ENCODE results near the gene GRAP. TPM values are rescaled to one million over a fixed set of nuclear protein-coding genes. Genes with fewer than 3 reads are reported as not detected.

GRAP gene
- total and polyA plus RNA-seq, 10 of the 15 experiments (the other 5 are each of a cell fraction or from before 2014, with no cell fraction given) = 0.58 to 78.3 (median 36.6) TPM

DNA sequence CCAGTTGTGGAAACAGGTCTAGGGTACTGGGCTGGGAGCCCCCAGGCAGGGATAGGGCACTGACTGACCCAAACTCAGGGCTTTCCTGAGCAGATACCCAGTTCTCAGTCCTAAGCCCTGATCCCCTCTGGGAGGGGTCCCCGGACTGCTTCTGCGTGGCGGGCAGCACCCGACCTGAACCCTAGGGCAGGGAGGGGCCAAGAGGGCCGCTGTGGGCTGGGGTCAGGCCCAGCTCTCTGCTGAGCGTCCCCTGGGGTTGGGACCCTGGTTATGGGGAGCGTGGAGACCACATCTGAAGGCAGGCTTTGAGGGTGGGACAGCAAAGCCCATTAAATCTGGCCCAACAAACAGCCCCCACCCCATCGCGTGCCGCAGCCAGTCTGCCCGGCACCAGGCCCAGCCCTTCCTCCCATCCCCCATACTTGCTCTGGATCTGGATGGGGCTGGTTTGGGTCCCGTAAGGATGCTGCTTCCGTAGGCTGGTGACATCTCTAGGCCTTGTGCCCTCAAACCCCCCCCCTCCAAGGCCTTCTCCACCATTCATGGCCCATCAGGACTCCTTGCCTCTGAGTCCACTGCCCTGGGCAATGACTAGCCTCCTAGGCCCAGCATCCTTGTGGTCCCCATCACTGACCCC, 41.5 kb downstream of the GRAP start (continued):
- TF ChIP-seq MLLT1 (IDR thresholded peaks at IDR 0.05) (no peak), TAF1 (IDR thresholded peaks at IDR 0.05; ENCODE audit: borderline replicate concordance, low read depth, low read length) (no peak), RBBP5 (conservative IDR thresholded peaks at IDR 0.05) (no peak)

GRCh38 chr17:19004421-19005136, 42.2 kb downstream of the GRAP start, which contains the start of gene FAM83G:
Gene FAM83G (minus strand): TSS chr17:19004764. CDS start chr17:19004041, 723 bp downstream.
- WGBS (ENCODE audit: insufficient coverage, insufficient replicate concordance, low lambda C conversion rate, missing lambda C conversion rate) = 7% methylated on average over 40 of the region's 67 CpGs
- intact Hi-C loops (cut with micrococcal nuclease; ENCODE audit: unreplicated experiment) = no loop called here
- peak; percentile 27; the same call in 1 of the 2 replicates for TF ChIP-seq ZBTB40 (IDR thresholded peaks at IDR 0.05; ENCODE audit: borderline replicate concordance)
- no peak for TF ChIP-seq NFIC (IDR thresholded peaks at IDR 0.05; ENCODE audit: low read depth, low read length)
- TF ChIP-seq, protein P1, sequence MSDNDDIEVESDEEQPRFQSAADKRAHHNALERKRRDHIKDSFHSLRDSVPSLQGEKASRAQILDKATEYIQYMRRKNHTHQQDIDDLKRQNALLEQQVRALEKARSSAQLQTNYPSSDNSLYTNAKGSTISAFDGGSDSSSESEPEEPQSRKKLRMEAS (IDR thresholded peaks at IDR 0.05; ENCODE audit: low read depth, low read length) = peak; percentile 76
- no peak; the same call in 1 of the 2 replicates for TF ChIP-seq RUNX3 (IDR thresholded peaks at IDR 0.05; ENCODE audit: low read length)
- no peak for TF ChIP-seq RFX5 (IDR thresholded peaks at IDR 0.05; ENCODE audit: low read depth, low read length)
- peak; percentile 75 for TF ChIP-seq RAD51 (IDR thresholded peaks at IDR 0.05)
- 0 out of 2 replicates have a peak, but pooled peaks have one; percentile 31 for TF ChIP-seq POLR2AphosphoS5 (IDR thresholded peaks at IDR 0.05; ENCODE audit: low read length)
- peak; percentile 93 for TF ChIP-seq USF1 (IDR thresholded peaks at IDR 0.05; ENCODE audit: borderline replicate concordance, extremely low read length, insufficient read depth, low read depth, low read length)
- peak; percentile 96 to 99 for TF ChIP-seq BHLHE40 (IDR thresholded peaks at IDR 0.05; ENCODE audit: borderline replicate concordance in 1 of 2, low read depth in 2 of 2, low read length in 1 of 2)
- peak; percentile 77 for TF ChIP-seq IKZF1 (conservative IDR thresholded peaks at IDR 0.05)
- peak; percentile 68 for TF ChIP-seq DPF2 (IDR thresholded peaks at IDR 0.05)

More at GRCh38 chr17:19004421-19005136, 42.2 kb downstream of the GRAP start, which contains the start of gene FAM83G:
- Histone ChIP-seq H3K36me3 (ENCODE audit: control insufficient read depth in 2 of 2, insufficient read depth in 2 of 2, low read length in 1 of 2) (peaks cover 0 to 3% of the 10 kb centered on the region in 2 experiments; a peak in 3 of 4 replicates), H3K9ac (ENCODE audit: control insufficient read depth, insufficient read depth, low read length) (peak within 1 kb of the TSS; percentile 86), H3K4me3 (peak within 1 kb of the TSS; percentile 88), H3K4me2 (ENCODE audit: control insufficient read depth, insufficient read depth) (peak within 1 kb of the TSS; percentile 98), H2AFZ (ENCODE audit: control insufficient read depth, low read depth, low read length) (peak within 1 kb of the TSS; percentile 86), H3K9me3 (replicated peaks; ENCODE audit: control insufficient read depth, insufficient read depth, low read length) (no peaks in the 10 kb centered on the region), H3K79me2 (ENCODE audit: control insufficient read depth, insufficient read depth, low read length) (peaks cover 12% of the 10 kb centered on the region), H3K27me3 (replicated peaks in 1 of 2; ENCODE audit: control insufficient read depth in 2 of 2, insufficient read depth in 2 of 2, low read length in 1 of 2) (no peaks in the 10 kb centered on the region), H3K4me1 (ENCODE audit: control insufficient read depth, insufficient read depth, low read length) (peaks cover 25% of the 10 kb centered on the region), H3K27ac (ENCODE audit: control insufficient read depth, insufficient read depth) (peak within 1 kb of the TSS; percentile 49), H4K20me1 (ENCODE audit: control insufficient read depth, insufficient read depth) (no peaks in the 10 kb centered on the region)
- SMC1A ChIA-PET (ENCODE audit: uncharacterized antibody, unreplicated experiment) = interaction anchor here (0.9 kb wide), 1 partner anchor 146 kb away, joined by 3 read pairs; no protein-coding TSS in a partner anchor
- RAD21 ChIA-PET (ENCODE audit: unreplicated experiment) = interaction anchor here (0.8 to 3.5 kb wide), 4 partner anchors 19 to 104 kb away, joined by 3 to 13 read pairs (median 3); no protein-coding TSS in a partner anchor
- no peak for FAIRE-seq
- POLR2A ChIA-PET = interaction anchor here (0.6 kb wide), 1 partner anchor 136 kb away, joined by 3 read pairs; no protein-coding TSS in a partner anchor
- CTCF ChIA-PET = interaction anchor here (0.8 kb wide), 1 partner anchor 43 kb away, joined by 4 read pairs; no protein-coding TSS in a partner anchor
- peak; percentile 84 for ATAC-seq
- no TSS peak for BruUV-seq (replicated peaks)
- peak; percentile 19 for DNase-seq (ENCODE audit: low read depth, low spot score)
- in situ Hi-C loops (cut with MboI) = no loop called here
